ENCODE measurements around the gene BRDT.

The BRDT gene

DNA sequence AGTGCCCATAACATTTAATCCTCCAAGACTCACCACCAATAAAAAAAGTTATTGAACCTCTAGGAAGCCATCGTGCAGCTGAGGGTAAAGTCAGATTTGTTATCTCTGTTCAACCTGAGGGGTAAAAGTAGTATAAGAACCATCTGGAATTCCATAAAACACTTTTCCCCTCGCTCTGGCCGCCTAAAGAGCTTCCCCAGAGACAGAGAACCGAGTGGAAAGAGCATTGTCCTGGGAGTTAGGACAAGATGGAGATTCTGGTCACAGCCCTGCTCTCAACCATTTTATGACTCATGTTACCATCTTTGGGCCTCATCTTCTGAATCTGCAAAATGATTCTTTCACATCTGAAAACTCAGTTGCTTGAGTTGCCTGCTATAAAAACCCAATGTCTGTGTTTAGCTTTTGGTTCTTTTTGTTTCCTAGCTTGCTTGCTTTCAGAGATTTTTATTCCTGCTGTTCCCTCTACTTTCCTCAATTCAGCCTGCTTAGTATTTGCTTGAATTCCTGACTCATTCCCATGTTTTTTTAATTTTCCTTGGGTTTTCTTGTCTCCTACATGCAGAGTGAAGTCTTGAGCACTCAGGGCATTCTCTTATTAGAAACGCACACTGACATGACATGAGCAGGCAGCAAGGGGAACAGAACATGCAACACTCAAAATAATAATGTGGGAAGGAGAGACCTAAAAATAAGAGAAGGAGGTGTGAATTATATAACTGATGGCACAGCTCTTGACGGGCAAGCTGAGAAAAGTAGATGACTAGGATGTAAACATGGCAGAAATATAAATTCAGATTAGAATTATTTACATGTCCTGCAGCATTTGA is 82.3 kb downstream of the BRDT start:
- no peaks in the 10 kb centered on the region for H3K27me3 ChIP-seq (ENCODE audit: insufficient read depth, low read depth)
- no peaks in the 10 kb centered on the region for H3K79me2 ChIP-seq (ENCODE audit: insufficient read depth, low read depth)
- H3K36me3 ChIP-seq (ENCODE audit: insufficient read depth), result no peaks in the 10 kb centered on the region
- H3K9ac ChIP-seq, result no peak overlapping the region
- H3K27ac ChIP-seq, result no peak overlapping the region
- no peak overlapping the region for H3K4me2 ChIP-seq
- no peaks in the 10 kb centered on the region for H4K20me1 ChIP-seq (ENCODE audit: insufficient read depth)
- H3K4me3 ChIP-seq (IDR thresholded peaks at IDR 0.05; ENCODE audit: insufficient read depth, low read depth, low read length), result no peak overlapping the region
- TF ChIP-seq, protein P1, sequence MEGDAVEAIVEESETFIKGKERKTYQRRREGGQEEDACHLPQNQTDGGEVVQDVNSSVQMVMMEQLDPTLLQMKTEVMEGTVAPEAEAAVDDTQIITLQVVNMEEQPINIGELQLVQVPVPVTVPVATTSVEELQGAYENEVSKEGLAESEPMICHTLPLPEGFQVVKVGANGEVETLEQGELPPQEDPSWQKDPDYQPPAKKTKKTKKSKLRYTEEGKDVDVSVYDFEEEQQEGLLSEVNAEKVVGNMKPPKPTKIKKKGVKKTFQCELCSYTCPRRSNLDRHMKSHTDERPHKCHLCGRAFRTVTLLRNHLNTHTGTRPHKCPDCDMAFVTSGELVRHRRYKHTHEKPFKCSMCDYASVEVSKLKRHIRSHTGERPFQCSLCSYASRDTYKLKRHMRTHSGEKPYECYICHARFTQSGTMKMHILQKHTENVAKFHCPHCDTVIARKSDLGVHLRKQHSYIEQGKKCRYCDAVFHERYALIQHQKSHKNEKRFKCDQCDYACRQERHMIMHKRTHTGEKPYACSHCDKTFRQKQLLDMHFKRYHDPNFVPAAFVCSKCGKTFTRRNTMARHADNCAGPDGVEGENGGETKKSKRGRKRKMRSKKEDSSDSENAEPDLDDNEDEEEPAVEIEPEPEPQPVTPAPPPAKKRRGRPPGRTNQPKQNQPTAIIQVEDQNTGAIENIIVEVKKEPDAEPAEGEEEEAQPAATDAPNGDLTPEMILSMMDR (conservative IDR thresholded peaks at IDR 0.05; ENCODE audit: low read depth, low read length), result no peak
- H2AFZ ChIP-seq (ENCODE audit: low read depth), result no peak overlapping the region
- no peaks in the 10 kb centered on the region for H3K4me1 ChIP-seq (ENCODE audit: low read depth, poor library complexity, severe bottlenecking)

DNA sequence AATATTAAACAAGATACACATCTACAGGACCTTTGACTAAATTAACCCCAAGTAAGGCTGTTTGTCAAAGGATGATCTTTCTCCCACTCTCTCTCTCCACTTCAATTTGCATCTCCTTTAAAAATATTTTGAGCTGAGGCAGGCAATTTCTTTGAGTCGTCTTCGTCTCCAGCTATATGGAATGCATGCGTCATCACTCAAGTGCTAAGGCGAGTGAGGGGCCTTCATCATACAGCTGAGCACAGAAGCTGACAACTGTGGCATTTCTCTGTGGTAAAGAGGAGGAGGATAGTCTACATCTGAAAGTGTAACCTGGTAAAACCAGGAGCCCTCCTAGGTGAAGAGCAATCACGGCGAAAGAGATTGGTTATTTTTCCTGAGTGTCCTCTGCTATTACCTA is 88.2 kb downstream of the BRDT start:
- H3K9ac ChIP-seq, result no peak overlapping the region
- no peaks in the 10 kb centered on the region for H4K20me1 ChIP-seq (ENCODE audit: insufficient read depth)
- no peak overlapping the region for H3K4me2 ChIP-seq
- TF ChIP-seq, protein P1 (conservative IDR thresholded peaks at IDR 0.05; ENCODE audit: low read depth, low read length), result no peak
- H3K27ac ChIP-seq, result no peak overlapping the region
- H3K4me1 ChIP-seq (ENCODE audit: low read depth, poor library complexity, severe bottlenecking), result no peaks in the 10 kb centered on the region
- no peak overlapping the region for H3K4me3 ChIP-seq (IDR thresholded peaks at IDR 0.05; ENCODE audit: insufficient read depth, low read depth, low read length)
- H3K27me3 ChIP-seq (ENCODE audit: insufficient read depth, low read depth), result no peaks in the 10 kb centered on the region
- H2AFZ ChIP-seq (ENCODE audit: low read depth), result no peak overlapping the region
- no peaks in the 10 kb centered on the region for H3K36me3 ChIP-seq (ENCODE audit: insufficient read depth)
- H3K79me2 ChIP-seq (ENCODE audit: insufficient read depth, low read depth), result no peaks in the 10 kb centered on the region

DNA sequence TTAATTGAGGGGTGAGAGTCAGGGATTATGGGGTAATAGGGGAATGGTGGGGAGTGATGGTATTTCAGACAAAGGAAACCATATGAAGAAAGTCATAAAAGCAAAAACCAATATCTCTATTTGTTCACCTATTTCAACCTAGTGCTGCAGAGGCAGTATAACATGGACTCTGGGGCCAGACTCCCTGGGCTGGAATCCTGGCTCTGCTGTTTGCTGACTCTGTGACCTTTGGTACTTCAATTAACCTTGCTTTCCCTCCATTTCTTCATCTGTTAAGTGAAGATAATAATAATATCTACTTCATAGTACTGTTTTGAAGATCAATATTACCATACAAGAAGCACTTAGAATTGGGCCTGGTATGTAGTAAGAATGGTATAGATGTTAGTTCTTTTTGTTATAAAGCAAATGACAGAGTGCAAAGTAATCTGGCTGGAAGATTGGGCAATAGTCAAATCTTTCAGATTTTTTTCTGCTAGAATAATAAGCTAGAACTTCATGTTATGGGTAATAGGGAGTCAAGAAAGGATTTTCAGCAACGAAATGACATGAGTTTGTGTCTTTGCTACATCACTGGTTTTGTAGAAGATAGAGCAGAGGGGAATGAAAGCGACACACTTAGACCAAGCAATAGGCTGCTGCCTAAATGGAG is 89.6 kb downstream of the BRDT start:
- no peak overlapping the region for H3K9ac ChIP-seq
- H3K36me3 ChIP-seq (ENCODE audit: insufficient read depth), result no peaks in the 10 kb centered on the region
- no peak overlapping the region for H2AFZ ChIP-seq (ENCODE audit: low read depth)

DNA sequence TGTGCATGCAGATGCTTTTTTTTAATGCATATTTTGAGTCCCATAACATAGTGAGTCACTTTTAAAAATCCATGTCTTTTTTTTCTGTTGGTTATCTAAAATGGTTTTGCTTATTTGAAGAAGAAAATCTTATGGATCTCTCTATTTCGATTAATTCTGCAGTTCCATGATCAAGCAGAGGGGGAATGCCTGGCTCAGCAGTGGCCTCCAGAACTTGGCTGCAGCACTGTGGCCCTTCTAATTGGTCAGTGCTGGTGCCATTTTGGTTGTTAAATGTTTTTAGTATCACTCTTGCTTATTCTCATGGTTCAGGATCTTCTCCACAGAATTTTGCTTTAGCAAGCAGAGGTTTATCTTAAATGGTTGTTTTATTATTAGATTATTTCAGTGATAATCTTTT is 91.8 kb downstream of the BRDT start:
- TF ChIP-seq, protein P1 (conservative IDR thresholded peaks at IDR 0.05; ENCODE audit: low read depth, low read length), result no peak
- Histone ChIP-seq H3K27ac (no peak overlapping the region), H3K4me3 (IDR thresholded peaks at IDR 0.05; ENCODE audit: insufficient read depth, low read depth, low read length) (no peak overlapping the region)

More for the DNA sequence above, 89.6 kb downstream of the BRDT start:
- TF ChIP-seq, protein P1 (conservative IDR thresholded peaks at IDR 0.05; ENCODE audit: low read depth, low read length), result no peak
- Histone ChIP-seq H3K79me2 (ENCODE audit: insufficient read depth, low read depth) (no peaks in the 10 kb centered on the region), H3K4me3 (IDR thresholded peaks at IDR 0.05; ENCODE audit: insufficient read depth, low read depth, low read length) (no peak overlapping the region), H3K4me2 (no peak overlapping the region), H3K4me1 (ENCODE audit: low read depth, poor library complexity, severe bottlenecking) (no peaks in the 10 kb centered on the region), H3K27me3 (ENCODE audit: insufficient read depth, low read depth) (no peaks in the 10 kb centered on the region), H3K27ac (no peak overlapping the region), H4K20me1 (ENCODE audit: insufficient read depth) (no peaks in the 10 kb centered on the region)

More for the DNA sequence above, 91.8 kb downstream of the BRDT start:
- no peak overlapping the region for H3K4me2 ChIP-seq
- H3K9ac ChIP-seq, result no peak overlapping the region
- no peaks in the 10 kb centered on the region for H4K20me1 ChIP-seq (ENCODE audit: insufficient read depth)
- no peaks in the 10 kb centered on the region for H3K27me3 ChIP-seq (ENCODE audit: insufficient read depth, low read depth)
- H2AFZ ChIP-seq (ENCODE audit: low read depth), result no peak overlapping the region
- H3K79me2 ChIP-seq (ENCODE audit: insufficient read depth, low read depth), result no peaks in the 10 kb centered on the region
- H3K4me1 ChIP-seq (ENCODE audit: low read depth, poor library complexity, severe bottlenecking), result no peaks in the 10 kb centered on the region
- H3K36me3 ChIP-seq (ENCODE audit: insufficient read depth), result no peaks in the 10 kb centered on the region

Measured in KMS-11 (cell line).